Fibroblast of skin of back (primary cell): Measurements from ENCODE around the gene AGXT2. TPM values are rescaled to one million over a fixed set of nuclear protein-coding genes. Genes with fewer than 3 reads are reported as not detected.

Source experiments
- DNase-seq: peaks from one replicate; pipeline ENCODE4 v3.0.0-alpha.2; 2013
- polyA plus RNA-seq, 2 experiments: library from polyadenylated mRNA; unstranded; fragments of 120-200 nt; gene quantifications; one replicate each; pipeline ENCODE4 v1.2.1, GENCODE V29; 2013; ENCODE audit not compliant: insufficient read length in 2 of 2

Gene AGXT2, protein sequence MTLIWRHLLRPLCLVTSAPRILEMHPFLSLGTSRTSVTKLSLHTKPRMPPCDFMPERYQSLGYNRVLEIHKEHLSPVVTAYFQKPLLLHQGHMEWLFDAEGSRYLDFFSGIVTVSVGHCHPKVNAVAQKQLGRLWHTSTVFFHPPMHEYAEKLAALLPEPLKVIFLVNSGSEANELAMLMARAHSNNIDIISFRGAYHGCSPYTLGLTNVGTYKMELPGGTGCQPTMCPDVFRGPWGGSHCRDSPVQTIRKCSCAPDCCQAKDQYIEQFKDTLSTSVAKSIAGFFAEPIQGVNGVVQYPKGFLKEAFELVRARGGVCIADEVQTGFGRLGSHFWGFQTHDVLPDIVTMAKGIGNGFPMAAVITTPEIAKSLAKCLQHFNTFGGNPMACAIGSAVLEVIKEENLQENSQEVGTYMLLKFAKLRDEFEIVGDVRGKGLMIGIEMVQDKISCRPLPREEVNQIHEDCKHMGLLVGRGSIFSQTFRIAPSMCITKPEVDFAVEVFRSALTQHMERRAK
- not detected for polyA plus RNA-seq (2013, experiment 1 of 2; ENCODE audit: insufficient read length)
- not detected for polyA plus RNA-seq (2013, experiment 2 of 2; ENCODE audit: insufficient read length)

DNA sequence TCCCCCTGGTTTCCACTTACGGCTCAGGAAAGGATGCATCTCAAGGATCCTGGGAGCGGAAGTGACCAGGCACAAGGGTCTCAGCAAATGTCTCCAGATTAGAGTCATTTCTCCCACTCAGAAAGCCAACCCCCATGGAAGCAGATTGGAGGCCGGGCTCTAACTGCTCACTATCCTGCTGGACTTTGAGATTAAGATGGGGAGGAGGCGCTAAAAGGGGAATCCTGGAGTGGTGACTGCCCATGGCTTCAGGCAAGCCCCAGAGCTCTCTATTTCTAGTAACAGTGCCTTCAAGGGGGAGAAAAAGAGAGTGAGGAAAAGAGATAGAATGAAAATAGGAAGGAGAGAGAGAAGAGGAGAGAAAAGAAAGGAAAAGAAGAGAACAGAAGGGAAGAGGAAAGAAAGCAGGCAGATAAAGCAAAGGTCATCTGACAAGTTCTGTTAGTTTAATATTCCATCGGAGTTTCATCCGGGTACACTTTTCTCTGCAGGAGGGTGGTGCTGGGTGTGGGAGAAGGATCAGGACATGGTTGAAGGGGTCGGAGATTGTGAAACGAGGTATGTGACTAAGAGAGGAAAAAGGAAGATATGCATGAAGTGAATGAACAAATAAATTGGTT, at the start of gene AGXT2:
Gene AGXT2 (minus strand): TSS at position 165 of the 620 bp plus-strand sequence. CDS start 57 bp downstream, at position 108.
- no peak for DNase-seq

DNA sequence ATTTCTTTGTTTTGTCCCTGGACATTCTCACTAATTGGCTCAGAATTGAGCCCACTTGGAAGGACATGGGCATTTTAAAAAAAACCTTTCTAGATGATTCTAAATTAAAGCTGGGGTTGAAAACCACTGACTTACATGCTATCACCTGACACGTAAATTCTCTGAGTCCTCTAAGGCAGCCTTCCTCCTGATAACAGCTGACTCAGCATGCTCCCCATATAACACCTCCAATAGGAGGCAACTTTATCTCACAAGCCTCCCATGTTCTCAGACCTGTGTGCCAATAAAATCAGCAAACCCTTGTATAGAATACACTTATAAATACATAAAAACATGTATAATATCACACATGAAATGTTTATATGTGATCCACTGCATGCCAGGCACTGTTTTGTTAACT, 49.2 kb upstream of the AGXT2 start:
- DNase-seq = no peak

DNA sequence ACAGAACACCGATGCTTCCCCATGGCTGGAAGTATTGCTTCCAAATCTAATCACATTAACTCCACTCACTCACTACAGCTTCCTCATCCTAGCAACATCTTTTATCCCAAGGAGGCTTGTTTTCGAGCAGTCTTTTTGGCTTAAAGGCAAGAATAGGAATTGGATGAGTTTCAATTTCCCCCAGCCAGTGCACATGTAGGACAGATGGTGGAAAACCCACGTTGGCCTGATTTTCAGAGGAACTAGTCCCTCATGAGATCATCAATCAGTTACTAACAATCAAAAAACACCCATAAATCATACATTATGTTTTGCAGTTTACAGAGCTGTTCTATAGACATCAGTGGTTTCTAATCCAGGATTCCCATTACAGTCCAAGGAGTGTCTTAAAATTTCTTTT, 48.5 kb upstream of the AGXT2 start:
- DNase-seq = no peak

DNA sequence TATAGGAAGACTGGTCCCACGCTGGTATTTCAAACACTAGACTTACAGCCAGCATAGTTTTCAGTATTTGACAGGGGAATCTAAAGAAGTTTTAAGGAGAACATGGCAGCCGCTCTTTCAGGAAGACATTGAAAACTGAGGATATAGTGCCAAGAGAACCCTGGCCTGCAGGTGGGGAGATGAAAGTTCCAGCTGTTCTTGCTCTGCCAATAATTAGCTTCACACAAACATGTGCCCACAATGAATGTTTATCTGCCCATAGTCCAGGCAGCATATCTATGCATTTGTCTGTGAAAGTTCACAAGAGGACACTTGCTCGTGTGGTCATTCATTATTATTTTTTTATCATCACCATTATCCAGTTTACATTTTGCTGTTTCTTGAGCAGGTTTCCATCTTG, 47.6 kb upstream of the AGXT2 start:
- DNase-seq = no peak

DNA sequence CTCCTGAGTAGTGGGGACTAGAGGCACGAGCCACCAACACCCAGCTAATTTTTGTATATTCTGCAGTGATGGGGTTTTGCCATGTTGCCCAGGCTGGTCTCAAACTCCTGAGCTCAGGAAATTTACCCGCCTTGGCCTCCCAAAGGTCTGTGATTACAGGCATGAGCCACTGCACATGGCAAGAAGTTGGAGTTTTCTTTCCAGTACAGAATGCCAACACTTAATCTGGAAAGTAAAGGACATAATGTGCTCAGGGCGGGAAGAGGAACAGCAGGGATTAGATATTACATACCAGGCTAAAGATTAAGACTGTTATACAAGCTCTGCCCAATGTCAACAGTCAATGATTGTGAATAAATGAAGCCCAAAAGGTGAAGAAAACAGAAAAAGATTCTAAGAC, 47.2 kb upstream of the AGXT2 start:
- DNase-seq = no peak

DNA sequence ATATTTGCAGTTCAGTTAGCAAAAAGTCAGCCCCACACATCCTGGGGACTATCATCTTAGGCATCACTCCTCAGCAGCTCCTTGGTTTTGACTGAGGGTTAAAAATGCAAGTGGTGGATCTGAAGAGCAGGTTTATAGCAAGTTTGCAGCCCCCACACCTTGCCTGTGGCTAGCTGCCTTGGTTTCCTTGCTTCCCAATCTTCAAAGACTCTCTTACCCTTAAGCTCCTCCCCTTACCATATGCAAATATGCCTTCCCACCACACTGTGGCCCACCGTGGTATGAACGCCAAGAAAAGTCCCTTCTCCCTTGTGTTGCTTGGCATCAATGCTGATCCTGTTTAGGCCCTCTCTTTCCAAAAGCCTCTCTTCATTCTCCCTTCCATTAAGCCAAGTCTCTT, 45.0 kb upstream of the AGXT2 start:
- no peak for DNase-seq

DNA sequence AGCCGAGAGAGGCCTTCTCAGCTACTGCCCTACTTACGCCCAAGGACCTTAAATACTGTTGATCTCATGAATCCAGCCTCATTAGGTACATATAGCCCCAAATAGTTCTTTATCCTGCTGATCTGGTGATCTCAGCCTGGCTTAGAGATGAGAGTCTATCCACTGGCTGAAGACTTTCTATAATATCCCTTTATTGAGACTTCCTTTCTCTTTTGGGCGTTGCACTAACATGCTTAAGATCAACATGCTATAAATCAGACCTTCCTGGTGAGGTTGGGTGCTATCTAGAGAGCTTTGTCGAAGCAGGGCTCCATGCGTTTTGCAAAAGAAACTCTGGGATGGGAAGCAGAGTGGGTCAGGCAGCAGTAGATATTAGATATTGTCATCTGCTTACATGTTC, 44.0 kb upstream of the AGXT2 start:
- DNase-seq = no peak

DNA sequence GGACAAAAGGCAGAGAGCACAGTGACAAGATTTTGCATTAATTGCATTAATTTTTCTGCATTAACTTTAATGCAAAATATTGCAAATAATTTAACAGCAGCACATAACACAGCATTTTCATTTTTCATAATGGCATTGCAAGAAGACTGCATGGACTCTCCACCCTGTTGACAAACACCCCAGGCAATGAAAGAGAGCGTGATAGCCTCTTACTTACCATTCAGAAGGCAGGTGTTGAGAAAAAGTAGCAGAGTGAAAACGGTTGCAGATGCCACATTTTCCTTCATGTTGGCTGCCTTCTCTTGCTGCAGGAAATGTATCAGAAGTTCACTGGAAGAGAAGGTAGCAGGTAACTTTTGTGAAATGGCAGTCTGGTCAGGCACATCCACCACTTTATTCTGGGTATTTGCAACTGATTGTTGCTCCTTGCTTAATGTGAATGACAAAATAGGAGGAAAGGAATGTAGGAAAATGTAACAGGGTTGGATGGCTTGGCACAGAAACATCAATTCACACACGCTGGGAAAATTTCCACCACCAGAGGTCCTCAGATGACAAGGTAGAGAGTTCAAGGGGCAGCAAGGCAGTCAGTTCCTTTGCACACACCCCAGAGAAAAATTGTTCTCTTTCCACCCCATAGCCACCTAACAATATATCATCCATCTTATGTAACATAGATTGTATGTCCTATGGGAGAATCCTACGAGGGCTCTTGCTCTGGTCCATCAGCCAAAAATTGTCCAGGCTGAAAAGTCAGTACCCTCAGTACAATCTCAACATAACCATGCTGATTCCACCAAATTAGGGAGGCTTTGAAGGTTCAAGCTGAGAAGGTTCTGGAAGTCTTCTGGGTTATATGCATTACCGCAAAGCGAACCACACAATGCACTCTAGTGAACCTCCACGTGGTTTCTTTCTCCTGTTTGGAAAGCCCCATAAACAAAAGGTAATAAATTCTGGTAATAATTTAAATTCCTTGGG, 41.9 kb upstream of the AGXT2 start:
- peak; percentile 66 for DNase-seq

DNA sequence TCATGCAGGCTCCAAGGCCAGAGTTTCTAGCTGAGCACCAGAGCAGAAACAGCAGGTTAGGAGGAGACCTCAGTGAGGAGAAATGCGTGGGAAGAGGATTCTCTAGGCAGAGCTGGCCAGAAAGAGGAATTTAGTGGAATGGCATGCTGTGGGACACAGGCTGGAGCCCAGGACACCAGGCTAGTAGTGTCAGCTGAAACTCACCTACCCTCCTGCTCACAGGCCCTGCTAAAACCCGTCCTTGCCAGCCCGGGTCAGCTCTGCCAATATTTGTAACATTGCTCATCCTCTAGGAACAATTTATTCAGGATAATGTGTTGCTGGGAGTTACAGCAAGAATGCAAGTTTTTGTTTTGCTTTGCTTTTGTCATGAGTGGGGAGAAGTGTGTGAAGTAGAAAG, 40.2 kb upstream of the AGXT2 start:
- DNase-seq = peak; percentile 33

DNA sequence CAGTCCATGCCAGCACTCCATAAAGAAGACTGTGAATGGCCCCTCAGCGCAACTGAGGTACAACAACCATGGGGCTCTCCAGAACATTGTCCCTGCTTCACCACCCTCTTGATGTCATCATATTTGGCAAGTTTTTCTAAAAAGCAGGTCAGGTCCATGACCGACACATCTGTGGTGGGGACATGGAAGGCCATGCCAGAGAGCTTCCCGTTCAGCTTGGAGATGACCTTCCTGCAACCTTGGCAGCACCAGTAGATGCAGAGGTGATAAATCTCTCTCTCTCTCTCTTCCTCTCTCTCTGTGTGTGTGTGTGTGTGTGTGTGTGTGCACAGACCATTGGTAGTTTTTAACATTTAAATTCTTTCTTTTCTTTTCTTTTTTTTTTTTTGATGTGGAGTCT, 35.4 kb upstream of the AGXT2 start:
- no peak for DNase-seq

DNA sequence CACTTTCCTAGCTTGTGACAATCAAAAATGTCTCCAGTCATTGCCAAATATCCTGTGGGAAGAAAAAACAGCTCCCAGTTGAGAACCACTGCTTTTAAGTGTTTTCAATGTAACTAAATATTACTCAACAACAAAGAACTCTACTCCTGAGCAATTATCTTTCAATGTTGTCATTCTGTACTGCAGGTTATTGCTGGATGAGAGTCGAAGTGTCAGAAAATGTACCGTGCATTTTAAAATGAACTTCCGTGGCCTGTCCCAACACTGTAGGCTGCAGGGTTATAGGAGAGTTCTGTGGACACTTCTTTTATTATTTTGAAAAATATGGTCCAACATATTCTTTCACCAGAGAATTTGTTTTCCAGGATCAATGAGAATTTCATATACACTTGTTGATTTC, 34.8 kb upstream of the AGXT2 start:
- DNase-seq = no peak

DNA sequence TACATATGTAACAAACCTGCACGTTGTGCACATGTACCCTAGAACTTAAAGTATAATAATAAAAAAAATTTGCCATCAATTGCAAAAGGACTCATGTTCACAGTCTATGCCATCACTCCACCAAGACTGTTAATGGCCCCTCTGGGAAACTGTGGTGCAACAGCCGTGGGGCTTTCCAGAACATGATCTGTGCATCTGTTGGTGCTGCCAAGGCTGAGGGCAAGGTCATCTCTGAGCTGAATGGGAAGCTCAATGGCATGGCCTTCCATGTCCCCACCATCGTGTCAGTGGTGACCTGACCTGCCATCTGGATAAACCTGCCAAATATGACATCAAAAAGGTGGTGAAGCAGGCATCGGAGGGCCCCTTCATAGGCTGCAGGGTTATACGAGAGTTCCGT, 33.4 kb upstream of the AGXT2 start:
- DNase-seq = no peak

DNA sequence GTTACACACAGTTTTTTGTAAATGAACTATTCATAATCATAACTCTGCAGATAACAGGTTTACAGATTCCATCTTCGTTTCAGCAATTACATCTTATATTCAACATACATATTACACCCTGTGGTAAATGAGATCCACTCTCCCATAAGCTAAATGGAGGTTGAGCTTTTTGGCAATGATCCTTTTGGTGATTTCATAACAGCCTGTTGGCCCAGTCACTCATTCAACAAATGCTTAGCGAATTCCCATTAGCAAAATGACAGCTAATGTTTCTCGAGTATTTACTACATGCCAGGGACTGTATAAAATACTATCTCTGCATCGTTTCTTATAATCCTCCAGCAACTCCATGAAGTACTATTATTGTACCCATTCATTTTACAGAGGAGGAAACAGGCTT, 25.4 kb upstream of the AGXT2 start:
- no peak for DNase-seq

DNA sequence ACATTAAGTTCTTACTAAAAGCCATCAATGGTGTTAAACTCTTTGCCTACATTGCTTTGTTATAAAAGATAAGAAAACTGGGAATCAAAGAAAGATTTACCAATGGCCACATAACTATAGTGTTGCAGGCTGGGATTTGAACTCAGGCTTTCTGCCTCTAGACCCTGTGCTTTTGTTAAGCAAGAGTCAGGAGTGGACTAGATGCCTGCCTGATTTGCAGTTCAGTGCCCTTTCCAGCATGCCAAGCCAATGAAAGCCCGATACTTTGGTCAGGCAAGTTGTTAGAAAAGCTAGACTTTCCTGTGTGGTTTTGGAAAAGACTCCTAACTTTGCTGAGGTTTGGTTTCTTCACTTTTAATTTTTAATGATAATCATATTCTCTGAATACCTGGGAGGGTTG, 21.4 kb upstream of the AGXT2 start:
- DNase-seq = no peak

DNA sequence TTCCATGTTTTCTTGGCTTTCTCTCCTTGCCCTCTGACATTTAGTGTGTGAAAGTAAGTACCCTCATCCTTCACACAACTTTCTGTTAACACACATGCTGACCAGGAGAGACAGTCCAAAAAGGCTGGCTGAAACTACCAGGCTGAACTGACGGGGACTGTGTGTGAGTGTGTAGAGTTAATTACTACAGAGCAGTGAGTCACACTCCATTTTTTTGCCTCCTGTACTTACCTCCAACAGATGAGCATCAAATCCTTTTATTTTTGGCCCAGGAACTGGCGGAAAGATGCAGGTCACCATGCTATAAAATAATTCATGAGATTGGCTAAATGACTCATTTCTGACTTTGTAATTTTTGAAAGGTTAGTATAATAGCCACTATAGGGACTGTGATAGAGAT, 20.2 kb upstream of the AGXT2 start:
- DNase-seq = no peak

DNA sequence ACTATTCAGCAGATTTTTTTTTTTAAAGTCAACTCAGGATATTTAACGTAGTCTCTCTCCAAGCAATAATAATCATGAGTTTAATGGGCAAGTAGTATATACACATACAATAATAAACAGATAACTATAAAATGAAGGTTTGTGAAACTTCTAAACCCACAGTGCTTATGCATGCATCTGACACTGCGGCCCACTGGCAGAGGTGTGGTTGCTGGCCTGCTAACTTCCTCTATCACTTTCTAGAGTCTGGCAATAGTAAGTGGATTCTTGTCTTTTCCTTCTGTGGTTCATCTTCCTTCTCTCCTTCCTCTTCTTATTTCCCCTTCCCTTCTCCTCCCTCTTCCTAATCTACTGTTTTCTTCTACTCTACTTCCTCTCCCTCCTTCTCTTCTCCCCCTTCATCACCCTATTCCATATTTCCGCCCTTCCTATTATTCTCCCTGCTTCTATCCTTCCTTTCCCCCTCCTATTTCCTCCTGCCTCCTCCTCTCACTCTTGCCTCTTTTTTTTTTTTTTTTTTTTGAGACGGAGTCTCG, 18.6 kb upstream of the AGXT2 start:
- DNase-seq = no peak

DNA sequence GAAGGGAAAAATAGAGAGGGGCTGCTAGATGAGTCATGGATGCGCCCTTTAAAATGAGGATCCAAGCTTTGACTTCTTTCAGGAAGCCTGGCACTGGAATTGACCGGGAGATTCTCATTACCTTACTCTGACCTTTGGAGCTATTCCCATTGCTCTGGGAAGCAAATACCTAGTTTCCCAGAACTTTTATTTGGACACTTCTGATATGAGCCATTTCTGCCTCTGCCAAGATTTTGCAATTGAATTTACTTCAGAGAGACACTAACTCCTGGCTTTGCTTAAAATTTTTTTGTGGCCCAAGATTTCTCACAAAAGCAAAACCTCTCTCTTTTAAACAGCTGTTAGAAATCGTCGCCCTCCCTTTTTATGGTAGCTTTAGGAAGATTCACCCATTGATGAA, 15.7 kb upstream of the AGXT2 start:
- DNase-seq = no peak

DNA sequence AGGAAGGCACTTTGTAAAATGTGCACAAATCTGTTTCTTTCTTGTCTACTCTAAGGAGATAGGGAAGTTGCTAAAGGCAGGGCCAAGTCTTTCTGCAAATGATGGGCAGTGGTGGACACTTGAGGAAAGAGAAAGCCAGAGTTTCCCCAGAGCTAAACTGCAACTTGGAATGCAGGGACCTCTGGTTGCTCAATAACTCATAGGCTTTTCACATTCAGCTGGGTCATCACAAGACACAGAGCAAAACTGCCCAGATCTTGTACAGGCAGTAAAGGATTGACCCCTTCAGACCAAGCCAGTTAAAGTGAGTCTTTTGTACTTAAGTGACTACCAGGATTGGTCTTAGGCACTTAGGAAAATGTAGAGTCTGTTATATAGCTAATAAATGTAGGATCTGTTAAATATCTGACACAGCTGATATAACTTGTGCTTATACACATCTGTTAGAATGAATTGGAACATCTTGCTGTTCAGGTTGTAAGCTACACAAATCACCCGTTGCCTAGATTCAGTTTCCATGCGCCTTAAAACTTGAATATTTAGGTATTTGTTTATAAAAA, 13.5 kb upstream of the AGXT2 start:
- no peak for DNase-seq

DNA sequence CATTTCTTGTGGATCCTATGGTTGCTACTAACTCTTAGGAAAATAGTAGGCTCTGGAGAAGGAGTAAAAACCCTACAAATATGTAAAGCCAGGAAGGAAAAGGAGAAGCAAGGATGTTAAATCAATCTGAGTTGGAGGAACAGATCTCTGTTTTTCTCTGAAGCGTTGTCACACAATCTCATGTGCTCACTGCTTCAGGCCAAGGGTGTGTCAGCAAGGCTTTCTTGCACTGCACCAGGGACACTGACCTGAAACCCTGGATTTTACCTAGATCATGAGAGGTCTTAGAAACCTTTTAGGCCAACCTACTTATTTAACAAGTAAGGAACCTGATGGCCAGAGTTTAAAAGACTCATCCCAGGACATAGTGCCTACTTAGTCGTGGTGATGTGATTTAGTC, 12.5 kb upstream of the AGXT2 start:
- no peak for DNase-seq

DNA sequence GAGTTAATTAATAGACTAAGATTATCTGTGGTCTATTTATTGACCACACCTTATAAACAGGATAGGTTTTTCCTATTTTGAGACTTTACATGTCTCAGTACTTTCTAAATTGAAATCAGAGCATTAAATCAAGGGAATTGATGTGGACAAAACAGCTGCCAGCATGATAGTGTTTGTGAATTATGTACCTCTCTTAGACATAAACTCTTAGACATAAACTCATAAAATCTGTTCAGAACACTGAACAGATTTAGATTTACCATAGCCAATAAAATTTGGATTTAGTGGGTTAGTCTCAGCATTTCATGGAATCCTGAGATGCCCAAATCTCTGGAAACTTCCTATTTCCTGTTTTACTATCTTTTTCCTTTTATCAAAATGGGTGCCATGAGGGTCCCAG, 11.5 kb upstream of the AGXT2 start:
- no peak for DNase-seq

DNA sequence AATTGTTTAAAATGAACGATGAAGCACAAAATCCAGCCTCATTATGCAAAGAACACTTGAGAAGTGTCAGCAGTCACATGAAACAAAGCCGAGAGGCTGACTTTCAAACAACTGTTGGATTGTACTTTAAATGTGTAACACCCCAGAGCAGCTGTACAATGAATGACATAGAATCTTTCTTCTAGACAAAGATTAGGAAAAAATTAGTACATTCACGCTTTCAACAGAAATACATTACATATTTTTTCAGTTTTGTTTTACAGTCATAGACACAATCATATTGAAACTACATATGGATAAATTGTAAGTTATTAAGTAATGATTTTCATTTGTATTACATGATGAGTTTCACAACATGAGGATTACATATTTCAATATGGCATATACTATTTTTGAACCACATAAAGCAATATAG, 10.6 kb upstream of the AGXT2 start:
- no peak for DNase-seq

DNA sequence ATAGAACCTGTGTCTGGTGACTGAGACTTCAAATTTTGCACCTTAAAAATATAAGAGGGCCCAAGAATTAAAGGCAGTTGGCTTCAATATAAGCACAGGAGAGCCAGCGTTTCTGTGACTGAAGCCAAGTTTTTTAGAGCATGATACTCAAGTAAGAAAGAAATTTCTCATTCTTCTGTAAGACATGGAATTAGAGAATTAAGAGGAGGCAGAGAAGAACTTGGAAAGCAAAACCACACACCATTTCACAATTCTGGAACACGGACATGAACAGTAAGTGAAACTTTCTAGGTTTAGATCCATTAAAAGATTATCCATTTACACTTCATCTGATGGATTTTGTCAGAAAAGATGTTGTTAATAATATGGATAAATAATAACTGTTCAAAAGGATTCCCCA, 8.9 kb upstream of the AGXT2 start:
- DNase-seq = no peak
